Right ventricle myocardium superior (tissue), 1 donor: Measurements from ENCODE around the gene ANKRD20A1. TPM values are rescaled to one million over a fixed set of nuclear protein-coding genes. Genes with fewer than 3 reads are reported as not detected.
A peak's percentile ranks its signal among the peaks of the same experiment; 100 is the strongest.
"Not testable (repeated sequence)": the region's sequence is repeated elsewhere in the genome, so short reads cannot be mapped to it uniquely, and the experiment has no call there.

Experiments
- ATAC-seq: fragments of 200-7000 bp; cut with Tn5 transposase; one replicate; pipeline ENCODE4 v1.9.1; 2020; ENCODE audit warnings: mild to moderate bottlenecking; ENCODE audit not compliant: poor library complexity
- DNase-seq: peaks from one replicate; pipeline ENCODE4 v3.0.0-alpha.2; 2020
- intact Hi-C: fragments of 100-400 bp; cut with DNase I; formaldehyde crosslinking; loops from one replicate; pipeline ENCODE4 v1.11.2; 2022
- long read RNA-seq: library from polyadenylated mRNA; unstranded; transcript quantifications from one replicate; pipeline ENCODE4 v2.0.0, GENCODE V29; 2021
- total RNA-seq: library from RNA; stranded (reverse); fragmentation: NEBNext Ultra II Directional; extraction: Animal tissue kit (Norgen Biotek cat#: 25700); gene quantifications from one replicate; pipeline ENCODE4 v1.2.1, GENCODE V29; 2021
- donor health status: DM: no; HTN: yes; CAD: no; lungs with severe emphysema.

ANKRD20A1 gene
- 1.6 TPM for total RNA-seq
- long read RNA-seq: 0 reads

DNA sequence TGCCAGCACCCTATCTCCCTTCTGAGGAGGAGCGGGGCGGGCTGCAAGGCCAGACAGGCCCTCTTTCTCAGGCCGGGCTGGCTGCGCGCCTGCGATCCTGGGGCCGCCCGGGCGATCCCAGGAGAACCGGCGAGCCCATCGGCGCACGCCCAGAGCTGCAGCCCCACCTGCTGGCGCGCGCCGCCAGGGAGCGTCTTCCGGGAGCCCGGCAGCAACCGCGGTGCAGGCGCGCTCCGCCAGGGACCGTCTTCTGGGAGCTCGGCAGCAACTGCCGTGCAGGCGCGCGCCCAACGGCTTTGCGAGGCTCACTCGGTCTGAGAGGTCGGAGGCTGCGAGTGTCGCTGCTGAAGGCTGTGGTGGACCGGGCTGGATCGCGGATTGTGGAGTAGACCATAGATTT is at the start of gene ANKRD20A1:
Gene ANKRD20A1 (plus strand): TSS at position 61 of the 400 bp plus-strand sequence. CDS start 496 bp downstream, outside the sequence.
- intact Hi-C loops, ATAC-seq: not testable (repeated sequence)
- peak; percentile 55 for DNase-seq

DNA sequence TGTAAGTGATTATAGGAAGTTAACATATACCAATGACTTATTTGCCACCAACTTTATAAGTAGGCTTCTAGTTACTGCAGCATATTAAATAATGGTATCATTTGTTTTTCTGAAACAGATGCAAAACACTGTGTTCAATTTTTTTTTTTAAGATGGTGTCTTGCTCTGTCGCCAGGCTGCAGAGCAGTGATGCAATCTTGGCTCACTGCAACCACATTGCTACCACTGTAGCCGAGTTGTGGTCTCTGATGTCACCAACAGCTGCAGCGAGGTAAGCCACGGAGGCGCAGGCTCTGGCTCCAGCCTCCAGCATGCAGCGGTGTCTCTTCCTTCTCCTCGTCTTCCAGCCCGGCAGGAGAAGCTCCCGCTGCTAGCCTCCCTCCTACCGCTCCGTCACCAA is 26.6 kb upstream of the ANKRD20A1 start:
- ATAC-seq, DNase-seq, intact Hi-C loops: not testable (repeated sequence)
